PC-9 (cell line): ENCODE results near the gene TRAF2. TPM values are rescaled to one million over a fixed set of nuclear protein-coding genes. Genes with fewer than 3 reads are reported as not detected.

ENCODE experiments used
- BruUV-seq: library from RNA; stranded (reverse); fragments of 400-500 nt; replicated peaks from 2 replicates; lab custom pipeline; 2021; lab: Mats Ljungman, UMichigan
- CTCF ChIA-PET: fragments of 300-600 bp; sonication (Branson Sonifier 250); formaldehyde crosslinking; loops from one replicate; lab custom pipeline; 2022; ENCODE audit warnings: antibody characterized with exemption; lab: Charles Lee
- POLR2A ChIA-PET: fragments of 300-600 bp; sonication (Branson Sonifier 250); formaldehyde crosslinking; loops from one replicate; lab custom pipeline; 2022; ENCODE audit warnings: antibody characterized with exemption; ENCODE audit not compliant: unreplicated experiment; lab: Charles Lee
- DNase-seq, 2 experiments: peaks; one replicate each; pipeline versions ENCODE4 v3.0.0 to v3.0.0-alpha.2; 2015 to 2022; ENCODE audit warnings: mixed read lengths in 1 of 2
- H2AFZ ChIP-seq: fragments of 200-600 bp; sonication (generic); 2 replicates; pipeline ENCODE4 v1.8.1; 2017; ENCODE audit warnings: antibody characterized with exemption
- H3F3A ChIP-seq: fragments of 200-600 bp; sonication (generic); 2 replicates; pipeline ENCODE4 v1.8.1; 2017; ENCODE audit warnings: antibody characterized with exemption, mild to moderate bottlenecking, low read depth; ENCODE audit not compliant: insufficient read depth
- H3K27ac ChIP-seq: fragments of 200-600 bp; sonication (generic); 2 replicates; pipeline ENCODE4 v1.6.1; 2016; ENCODE audit warnings: mixed run types
- H3K27me3 ChIP-seq: fragments of 200-600 bp; sonication (generic); 2 replicates; pipeline ENCODE4 v1.6.1; 2016; ENCODE audit warnings: low read depth, mixed run types; ENCODE audit not compliant: insufficient read depth
- H3K36me3 ChIP-seq: fragments of 200-600 bp; sonication (generic); 2 replicates; pipeline ENCODE4 v1.6.1; 2016; ENCODE audit warnings: low read depth, mixed run types
- H3K4me1 ChIP-seq: fragments of 200-600 bp; sonication (generic); replicated peaks from 2 replicates; pipeline ENCODE4 v1.6.1; 2016; ENCODE audit warnings: mixed run types; ENCODE audit not compliant: insufficient read depth
- H3K4me2 ChIP-seq: fragments of 200-600 bp; sonication (generic); 2 replicates; pipeline ENCODE4 v1.6.1; 2017; ENCODE audit warnings: mixed run types
- H3K4me3 ChIP-seq: fragments of 200-600 bp; sonication (generic); 2 replicates; pipeline ENCODE4 v1.6.1; 2016; ENCODE audit warnings: mixed run types
- H3K79me2 ChIP-seq: fragments of 200-600 bp; sonication (generic); 2 replicates; pipeline ENCODE4 v1.6.1; 2017; ENCODE audit warnings: low read depth, mixed run types
- H3K9me2 ChIP-seq: fragments of 200-600 bp; sonication (generic); 2 replicates; pipeline ENCODE4 v1.8.1; 2017; ENCODE audit warnings: mild to moderate bottlenecking; ENCODE audit not compliant: insufficient read depth
- H3K9me3 ChIP-seq: fragments of 200-600 bp; sonication (generic); 2 replicates; pipeline ENCODE4 v1.8.1; 2016; ENCODE audit warnings: low read depth; ENCODE audit not compliant: insufficient read depth
- H4K20me1 ChIP-seq: fragments of 200-600 bp; sonication (generic); 2 replicates; pipeline ENCODE4 v1.8.1; 2017; ENCODE audit not compliant: insufficient read depth
- CTCF ChIP-seq: fragments of 200-600 bp; sonication (generic); conservative IDR thresholded peaks from 2 replicates; pipeline ENCODE4 v1.6.1; 2017; ENCODE audit warnings: mixed run types, antibody characterized with exemption, mild to moderate bottlenecking, moderate library complexity
- EZH2 ChIP-seq: fragments of 200-600 bp; sonication (generic); IDR thresholded peaks from 2 replicates; pipeline ENCODE4 v1.8.0; 2017; ENCODE audit warnings: antibody characterized with exemption, low read depth
- intact Hi-C: fragments of 100-400 bp; cut with micrococcal nuclease; formaldehyde crosslinking; loops from one replicate; pipeline ENCODE4 v1.10.0; 2022; ENCODE audit not compliant: unreplicated experiment
- total RNA-seq: library from RNA; stranded (reverse); gene quantifications from 2 replicates; pipeline ENCODE4 v1.2.3, GENCODE V29; 2021

The TRAF2 gene
- total RNA-seq, 1 experiment from 2014 or later: 42.7 TPM

- H3F3A ChIP-seq: peaks cover 57% of the 10 kb centered on the region
- H3K9me2 ChIP-seq: no peaks in the 10 kb centered on the region
- ChIA-PET POLR2A (interaction anchor here (0.5 to 1.0 kb wide), 4 partner anchors 33 to 319 kb away, joined by 3 to 8 read pairs (median 4); partner anchors contain the start of gene EDF1), CTCF (no interaction called here)
- peaks cover 8% of the 10 kb centered on the region; the same call in 1 of the 2 replicates for H3K36me3 ChIP-seq
- no TSS peak for BruUV-seq
- no peaks in the 10 kb centered on the region; the same call in 1 of the 2 replicates for H4K20me1 ChIP-seq
- intact Hi-C loops: no loop called here
- peak in 1 of 2 experiments; percentile 59 for DNase-seq
- no peak overlapping the region for H3K4me3 ChIP-seq
- H3K27me3 ChIP-seq: no peaks in the 10 kb centered on the region
- no peak overlapping the region for H2AFZ ChIP-seq
- H3K4me1 ChIP-seq: peaks cover 44% of the 10 kb centered on the region
- peak overlapping the region; percentile 99 for H3K27ac ChIP-seq
- H3K79me2 ChIP-seq: peaks cover 21% of the 10 kb centered on the region; the same call in 1 of the 2 replicates
- H3K9me3 ChIP-seq: no peaks in the 10 kb centered on the region
- TF ChIP-seq CTCF (no peak), EZH2 (no peak)
- no peak overlapping the region for H3K4me2 ChIP-seq
These were observed 12.9 kb downstream of the TRAF2 start for GRCh38 chr9:136899196-136899595.

- peaks cover 57% of the 10 kb centered on the region for H3F3A ChIP-seq
- no peaks in the 10 kb centered on the region for H3K27me3 ChIP-seq
- H3K79me2 ChIP-seq: peaks cover 20% of the 10 kb centered on the region
- no peak for DNase-seq
- H3K9me2 ChIP-seq: no peaks in the 10 kb centered on the region
- no peaks in the 10 kb centered on the region; the same call in 1 of the 2 replicates for H4K20me1 ChIP-seq
- no peak for TF ChIP-seq CTCF
- no peak for TF ChIP-seq EZH2
- no peak overlapping the region for H2AFZ ChIP-seq
- intact Hi-C loops: loop anchor here (5.0 kb wide), 1 partner anchor 33 kb away; the partner anchor contains the start of gene EDF1
- no TSS peak for BruUV-seq
- peaks cover 44% of the 10 kb centered on the region for H3K4me1 ChIP-seq
- H3K27ac ChIP-seq: peak overlapping the region; percentile 99
- ChIA-PET POLR2A (interaction anchor here (1.0 kb wide), 1 partner anchor 14 kb away, joined by 5 read pairs; the partner anchor contains the start of gene TRAF2), CTCF (interaction anchor here (0.6 kb wide), 1 partner anchor 18 kb away, joined by 8 read pairs; no protein-coding TSS in a partner anchor)
- H3K9me3 ChIP-seq: no peaks in the 10 kb centered on the region
- peak overlapping the region; percentile 85 for H3K4me2 ChIP-seq
- H3K4me3 ChIP-seq: peak overlapping the region; percentile 14; the same call in 1 of the 2 replicates
- H3K36me3 ChIP-seq: peaks cover 16% of the 10 kb centered on the region
These were observed 14.2 kb downstream of the TRAF2 start for GRCh38 chr9:136900556-136900955.

DNA sequence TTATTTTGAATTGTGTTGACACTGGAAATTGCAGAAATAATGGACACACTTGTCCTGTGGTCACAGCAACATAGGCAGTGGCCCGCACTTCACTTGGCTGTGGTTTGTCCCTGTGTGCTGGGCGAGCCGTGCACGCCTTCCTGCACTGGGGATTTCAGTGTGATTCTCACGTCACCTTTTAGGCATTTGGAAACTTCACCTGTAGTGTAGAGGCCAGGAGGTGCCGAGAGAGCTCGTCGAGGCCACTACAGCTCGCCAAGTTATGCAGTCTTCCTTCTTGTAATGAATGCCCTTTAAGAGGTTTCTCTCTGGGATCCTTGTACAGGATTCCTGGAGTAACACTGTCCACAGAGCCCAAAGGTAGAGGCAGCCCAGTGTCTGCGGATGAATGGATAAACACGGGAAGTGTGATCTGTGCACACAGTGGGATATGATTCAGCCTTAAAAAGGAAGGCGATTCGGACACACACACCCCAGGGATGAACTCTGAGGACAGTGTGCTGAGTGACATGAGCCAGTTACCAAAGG is 14.7 kb downstream of the TRAF2 start:
- Histone ChIP-seq H4K20me1 (no peaks in the 10 kb centered on the region; the same call in 1 of the 2 replicates), H3K4me1 (peaks cover 44% of the 10 kb centered on the region), H3K27ac (peak overlapping the region; percentile 99), H3K4me2 (peak overlapping the region; percentile 85), H3K4me3 (peak overlapping the region; percentile 44; the same call in 1 of the 2 replicates), H3K79me2 (peaks cover 21% of the 10 kb centered on the region), H3K9me2 (no peaks in the 10 kb centered on the region), H3F3A (peaks cover 57% of the 10 kb centered on the region), H3K36me3 (peaks cover 17% of the 10 kb centered on the region), H3K9me3 (no peaks in the 10 kb centered on the region), H3K27me3 (no peaks in the 10 kb centered on the region), H2AFZ (peak overlapping the region; percentile 68)
- POLR2A ChIA-PET: interaction anchor here (0.5 to 1.1 kb wide), 7 partner anchors 15 to 101 kb away, joined by 3 to 27 read pairs (median 5); partner anchors contain the start of genes FBXW5 and TRAF2
- BruUV-seq: TSS peak; percentile 84
- DNase-seq: peak; percentile 74 to 85
- no peak for TF ChIP-seq CTCF
- no peak for TF ChIP-seq EZH2
- CTCF ChIA-PET: interaction anchor here (0.6 kb wide), 2 partner anchors 18 to 35 kb away, joined by 7 to 8 read pairs; no protein-coding TSS in a partner anchor
- intact Hi-C loops: loop anchor here (1.0 to 5.0 kb wide), 4 partner anchors 16 to 52 kb away; partner anchors contain the start of genes EDF1, FBXW5 and PHPT1
